Measurements from ENCODE around the gene ENTREP1.
A peak's percentile ranks its signal among the peaks of the same experiment; 100 is the strongest.

ENTREP1 gene

DNA sequence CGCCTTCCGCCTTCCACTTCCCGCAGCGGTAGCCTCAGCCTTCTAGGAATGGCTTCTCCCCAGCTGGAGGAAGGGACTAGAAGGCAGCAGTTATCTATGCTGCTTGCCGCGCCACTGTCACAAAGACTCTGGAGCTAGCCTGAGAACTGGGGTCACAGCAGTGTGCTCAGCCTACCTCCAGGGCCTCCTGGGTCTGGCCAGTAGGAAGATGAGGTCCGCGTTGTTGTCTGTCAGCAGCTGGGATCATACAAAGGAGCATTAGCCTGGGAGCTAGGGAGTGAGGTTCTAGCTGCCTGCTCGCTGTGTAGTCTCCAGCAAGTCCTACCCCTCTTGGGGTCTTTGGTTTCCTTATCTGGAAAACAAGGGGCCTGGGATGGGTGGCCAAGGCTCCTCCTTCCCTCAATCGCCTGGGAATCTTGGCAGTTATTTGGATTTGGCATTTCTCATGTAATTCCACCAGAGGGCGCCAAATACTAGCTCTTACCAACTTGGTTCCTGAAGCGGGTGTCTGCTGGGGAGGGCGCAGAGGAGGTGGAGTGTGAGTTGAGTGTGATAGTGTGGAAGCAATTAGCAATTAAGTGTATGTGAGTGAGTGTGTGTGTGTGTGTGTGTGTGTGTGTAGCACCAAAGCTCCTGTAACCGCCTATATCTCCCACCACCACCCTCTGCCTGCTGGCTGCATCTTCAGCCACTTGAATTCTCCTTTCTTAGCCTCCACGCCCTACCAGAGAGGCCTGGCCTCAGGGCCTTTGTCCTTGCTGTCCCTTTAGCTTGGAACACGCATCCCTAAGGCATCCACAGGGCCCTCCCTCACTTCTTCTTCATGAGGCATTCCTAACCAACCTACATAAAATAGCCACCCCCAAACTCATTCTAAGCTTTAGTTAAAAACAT, 97.1 kb downstream of the ENTREP1 start:
- no peaks in the 10 kb centered on the region for H3K36me3 ChIP-seq (ENCODE audit: insufficient read depth, low read depth, low read length)
- no peak overlapping the region for H3K4me3 ChIP-seq (ENCODE audit: low read length)
- no peak overlapping the region for H3K27ac ChIP-seq (ENCODE audit: low read length)
- peak overlapping the region; percentile 26; the same call in 1 of the 2 replicates for H3K9ac ChIP-seq (ENCODE audit: low read depth, low read length)
- H3K9me3 ChIP-seq (ENCODE audit: insufficient read depth, low read depth, low read length) = peaks cover 8% of the 10 kb centered on the region
- H3K4me1 ChIP-seq (ENCODE audit: insufficient read depth, low read length) = no peaks in the 10 kb centered on the region
- no peaks in the 10 kb centered on the region for H3K27me3 ChIP-seq (ENCODE audit: insufficient read depth, low read length)

DNA sequence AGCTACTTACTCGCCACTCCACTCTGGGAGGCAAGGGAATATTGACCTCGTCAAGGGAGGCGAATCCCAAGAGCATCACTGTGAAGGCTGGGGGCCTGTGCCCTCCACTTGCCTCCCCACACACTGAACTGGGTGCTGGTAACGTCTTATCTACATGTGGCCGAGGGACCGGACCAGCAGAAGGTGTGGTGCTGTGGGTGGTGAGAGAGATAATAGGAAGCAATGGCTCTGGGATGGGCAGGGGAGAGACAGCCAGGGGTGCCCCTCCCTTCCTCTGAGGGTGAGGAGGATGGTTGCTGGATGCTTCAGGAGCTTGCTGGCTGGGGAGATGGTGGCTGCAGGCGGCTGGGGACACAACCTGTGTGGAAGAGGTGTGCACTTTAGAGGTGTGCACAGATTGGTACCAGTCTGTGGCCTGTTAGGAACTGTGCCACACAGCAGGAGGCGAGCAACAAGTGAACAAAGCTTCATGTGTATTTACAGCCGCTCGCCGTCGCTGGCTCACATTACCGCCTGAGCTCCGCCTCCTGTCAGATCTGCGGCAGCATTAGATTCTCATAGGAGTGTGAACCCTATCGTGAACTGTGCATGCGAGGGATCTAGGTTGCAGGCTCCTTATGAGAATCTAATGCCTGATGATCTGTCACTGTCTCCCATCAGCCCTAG, 100.3 kb downstream of the ENTREP1 start:
- no peaks in the 10 kb centered on the region for H3K36me3 ChIP-seq (ENCODE audit: insufficient read depth, low read depth, low read length)
- no peak overlapping the region for H3K4me3 ChIP-seq (ENCODE audit: low read length)
- H3K27me3 ChIP-seq (ENCODE audit: insufficient read depth, low read length) = no peaks in the 10 kb centered on the region
- H3K4me1 ChIP-seq (ENCODE audit: insufficient read depth, low read length) = no peaks in the 10 kb centered on the region
- H3K9me3 ChIP-seq (ENCODE audit: insufficient read depth, low read depth, low read length) = peaks cover 3% of the 10 kb centered on the region; the same call in 1 of the 2 replicates
- no peak overlapping the region for H3K27ac ChIP-seq (ENCODE audit: low read length)
- no peak overlapping the region for H3K9ac ChIP-seq (ENCODE audit: low read depth, low read length)

DNA sequence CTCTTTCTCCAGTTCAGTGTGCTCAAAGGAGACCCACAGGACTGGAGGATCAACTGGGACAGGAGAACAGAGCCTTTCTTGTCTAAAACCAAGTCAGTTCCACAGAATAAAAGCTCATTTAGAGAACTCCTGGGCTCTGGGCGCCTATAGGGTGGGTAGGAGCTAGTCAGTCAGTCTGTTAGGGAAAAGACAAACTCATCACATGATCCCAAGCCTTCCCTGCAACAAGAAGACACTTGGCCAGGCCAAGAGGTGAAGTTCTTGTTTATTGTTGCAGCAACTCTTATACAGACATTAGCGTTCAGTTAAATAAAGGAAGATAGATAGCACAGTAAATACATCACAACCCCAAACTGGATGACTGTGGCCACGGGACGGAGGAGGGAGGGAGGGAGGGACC, 102.3 kb downstream of the ENTREP1 start:
- Histone ChIP-seq H3K4me3 (ENCODE audit: low read length) (no peak overlapping the region), H3K4me1 (ENCODE audit: insufficient read depth, low read length) (no peaks in the 10 kb centered on the region), H3K27ac (ENCODE audit: low read length) (no peak overlapping the region)

DNA sequence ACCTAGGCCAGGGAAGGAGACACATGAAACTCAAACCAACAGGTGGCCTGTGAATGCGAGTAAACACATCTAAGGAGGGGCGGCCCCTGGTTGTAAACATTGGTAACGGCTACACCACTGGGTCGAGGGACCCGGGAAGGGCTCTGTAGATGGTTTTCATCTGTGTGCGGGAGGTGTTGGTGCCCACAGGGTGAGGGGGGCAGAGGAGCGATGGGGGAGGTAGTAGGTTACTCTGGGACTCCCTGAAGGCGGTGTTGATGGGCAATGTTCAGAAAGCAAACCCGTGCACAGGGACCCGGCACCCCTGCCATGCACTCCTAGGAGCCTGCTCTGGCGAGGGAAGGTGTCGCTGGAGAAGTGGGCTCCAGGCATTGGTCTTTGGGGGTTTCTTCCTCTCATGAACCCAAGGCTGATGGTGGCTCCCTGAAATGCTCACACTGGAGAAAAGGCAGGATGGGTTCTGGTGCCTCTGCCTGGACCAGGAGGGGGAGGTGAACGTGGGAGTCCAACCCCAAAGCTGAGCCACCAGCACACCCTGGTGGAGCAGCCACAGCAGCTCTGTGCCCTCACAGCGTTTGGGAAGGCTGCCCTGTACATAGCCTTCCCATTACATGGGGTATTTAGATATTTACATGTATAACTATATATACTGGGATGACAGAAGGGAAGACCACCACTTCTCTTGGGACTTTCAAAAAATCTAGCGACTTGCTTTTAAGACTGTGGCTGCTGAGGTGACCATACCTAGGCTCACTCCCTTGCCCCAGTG, 103.2 kb downstream of the ENTREP1 start:
- H3K27me3 ChIP-seq (ENCODE audit: insufficient read depth, low read length) = no peaks in the 10 kb centered on the region
- peaks cover 3% of the 10 kb centered on the region; the same call in 1 of the 2 replicates for H3K9me3 ChIP-seq (ENCODE audit: insufficient read depth, low read depth, low read length)
- H3K4me3 ChIP-seq (ENCODE audit: low read length) = no peak overlapping the region
- no peak overlapping the region for H3K27ac ChIP-seq (ENCODE audit: low read length)
- no peak overlapping the region for H3K9ac ChIP-seq (ENCODE audit: low read depth, low read length)
- no peaks in the 10 kb centered on the region for H3K36me3 ChIP-seq (ENCODE audit: insufficient read depth, low read depth, low read length)
- no peaks in the 10 kb centered on the region for H3K4me1 ChIP-seq (ENCODE audit: insufficient read depth, low read length)

More for the DNA sequence above, 102.3 kb downstream of the ENTREP1 start:
- peaks cover 3% of the 10 kb centered on the region; the same call in 1 of the 2 replicates for H3K9me3 ChIP-seq (ENCODE audit: insufficient read depth, low read depth, low read length)
- H3K36me3 ChIP-seq (ENCODE audit: insufficient read depth, low read depth, low read length) = no peaks in the 10 kb centered on the region
- no peaks in the 10 kb centered on the region for H3K27me3 ChIP-seq (ENCODE audit: insufficient read depth, low read length)
- no peak overlapping the region for H3K9ac ChIP-seq (ENCODE audit: low read depth, low read length)

DNA sequence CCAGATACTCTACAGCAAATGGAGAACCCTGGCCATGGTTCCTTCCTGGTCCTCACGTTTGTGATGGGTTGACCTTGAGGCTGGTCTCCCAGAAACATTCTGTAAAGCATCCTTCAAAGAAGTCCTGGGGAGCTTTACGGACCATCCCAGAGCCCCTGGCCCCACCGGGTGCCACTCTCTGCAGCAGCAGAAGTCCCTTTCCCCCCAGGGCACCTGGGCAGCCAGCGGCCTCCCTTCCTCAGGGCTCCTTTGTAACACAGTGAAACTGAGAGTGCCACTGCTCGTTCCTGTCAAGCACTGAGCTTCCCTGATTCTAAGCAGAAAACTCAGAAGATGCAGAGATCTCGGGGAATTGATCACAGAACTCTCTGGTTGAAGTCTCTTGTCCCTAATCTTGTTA, 104.3 kb downstream of the ENTREP1 start:
- no peaks in the 10 kb centered on the region for H3K4me1 ChIP-seq (ENCODE audit: insufficient read depth, low read length)
- no peak overlapping the region for H3K4me3 ChIP-seq (ENCODE audit: low read length)
- no peak overlapping the region for H3K9ac ChIP-seq (ENCODE audit: low read depth, low read length)
- H3K27me3 ChIP-seq (ENCODE audit: insufficient read depth, low read length) = no peaks in the 10 kb centered on the region
- no peak overlapping the region for H3K27ac ChIP-seq (ENCODE audit: low read length)
- H3K36me3 ChIP-seq (ENCODE audit: insufficient read depth, low read depth, low read length) = no peaks in the 10 kb centered on the region
- peaks cover 3% of the 10 kb centered on the region; the same call in 1 of the 2 replicates for H3K9me3 ChIP-seq (ENCODE audit: insufficient read depth, low read depth, low read length)

DNA sequence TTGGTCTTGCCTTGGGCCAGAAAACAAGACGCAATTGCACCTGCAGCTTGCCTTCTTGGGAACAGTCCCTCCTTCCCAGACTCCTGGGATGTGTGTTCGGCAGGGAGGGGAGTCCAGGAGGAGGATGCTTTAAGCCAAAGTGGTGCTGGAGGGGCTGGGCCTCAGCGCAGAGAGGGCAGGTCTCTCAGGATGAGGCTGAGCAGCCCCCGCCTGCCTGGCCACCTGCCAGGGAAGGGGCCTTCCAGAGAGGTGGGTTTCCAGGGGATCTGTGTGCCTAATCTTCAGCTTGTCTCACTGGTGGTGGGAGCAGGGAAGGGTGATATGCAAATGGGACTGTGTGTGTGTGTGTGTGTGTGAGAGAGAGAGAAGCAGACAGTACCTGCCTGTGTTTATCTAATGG, 105.2 kb downstream of the ENTREP1 start:
- Histone ChIP-seq H3K4me1 (ENCODE audit: insufficient read depth, low read length) (no peaks in the 10 kb centered on the region), H3K9me3 (ENCODE audit: insufficient read depth, low read depth, low read length) (peaks cover 3% of the 10 kb centered on the region; the same call in 1 of the 2 replicates), H3K36me3 (ENCODE audit: insufficient read depth, low read depth, low read length) (no peaks in the 10 kb centered on the region), H3K27ac (ENCODE audit: low read length) (no peak overlapping the region), H3K4me3 (ENCODE audit: low read length) (no peak overlapping the region), H3K9ac (ENCODE audit: low read depth, low read length) (no peak overlapping the region), H3K27me3 (ENCODE audit: insufficient read depth, low read length) (no peaks in the 10 kb centered on the region)

DNA sequence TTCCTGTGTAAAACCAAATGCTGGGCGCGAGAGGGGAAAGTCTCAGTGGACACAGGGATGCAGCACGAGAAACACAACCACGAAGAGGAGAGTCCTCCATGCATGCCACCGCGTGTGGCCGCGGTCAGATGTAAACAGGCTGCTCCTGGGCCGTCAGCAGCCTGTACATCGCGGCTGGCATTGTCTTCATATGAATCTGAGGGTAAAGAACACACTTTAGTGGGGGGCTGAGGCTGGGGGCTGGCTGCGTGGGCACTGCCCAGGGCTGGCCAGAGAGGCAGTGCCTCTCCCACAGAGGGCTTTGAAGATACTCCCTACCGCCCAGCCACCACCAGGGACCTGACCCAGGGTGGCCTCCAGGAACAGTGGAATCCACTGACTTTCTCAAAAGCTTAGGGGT, 106.2 kb downstream of the ENTREP1 start:
- Histone ChIP-seq H3K4me3 (ENCODE audit: low read length) (no peak overlapping the region), H3K9ac (ENCODE audit: low read depth, low read length) (no peak overlapping the region), H3K27ac (ENCODE audit: low read length) (no peak overlapping the region), H3K36me3 (ENCODE audit: insufficient read depth, low read depth, low read length) (no peaks in the 10 kb centered on the region), H3K4me1 (ENCODE audit: insufficient read depth, low read length) (no peaks in the 10 kb centered on the region), H3K9me3 (ENCODE audit: insufficient read depth, low read depth, low read length) (no peaks in the 10 kb centered on the region), H3K27me3 (ENCODE audit: insufficient read depth, low read length) (no peaks in the 10 kb centered on the region)

DNA sequence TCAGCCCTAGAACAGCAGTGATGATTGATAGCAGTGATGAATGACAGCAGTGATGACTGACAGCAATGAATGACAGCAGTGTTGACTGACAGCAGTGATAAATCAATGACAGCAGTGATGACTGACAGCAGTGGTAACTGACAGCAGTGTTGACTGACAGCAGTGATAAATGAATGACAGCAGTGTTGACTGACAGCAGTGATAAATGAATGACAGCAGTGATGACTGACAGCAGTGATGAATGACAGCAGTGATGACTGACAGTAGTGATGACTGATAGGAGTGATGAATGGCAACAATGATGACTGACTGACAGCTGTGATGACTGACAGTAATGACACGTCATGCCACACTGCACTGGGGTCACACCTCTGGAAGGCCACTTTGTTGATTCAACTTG, 106.8 kb downstream of the ENTREP1 start:
- no peaks in the 10 kb centered on the region for H3K27me3 ChIP-seq (ENCODE audit: insufficient read depth, low read length)
- H3K36me3 ChIP-seq (ENCODE audit: insufficient read depth, low read depth, low read length) = no peaks in the 10 kb centered on the region
- no peaks in the 10 kb centered on the region for H3K4me1 ChIP-seq (ENCODE audit: insufficient read depth, low read length)
- H3K27ac ChIP-seq (ENCODE audit: low read length) = no peak overlapping the region
- H3K4me3 ChIP-seq (ENCODE audit: low read length) = no peak overlapping the region
- H3K9ac ChIP-seq (ENCODE audit: low read depth, low read length) = no peak overlapping the region
- H3K9me3 ChIP-seq (ENCODE audit: insufficient read depth, low read depth, low read length) = no peaks in the 10 kb centered on the region

DNA sequence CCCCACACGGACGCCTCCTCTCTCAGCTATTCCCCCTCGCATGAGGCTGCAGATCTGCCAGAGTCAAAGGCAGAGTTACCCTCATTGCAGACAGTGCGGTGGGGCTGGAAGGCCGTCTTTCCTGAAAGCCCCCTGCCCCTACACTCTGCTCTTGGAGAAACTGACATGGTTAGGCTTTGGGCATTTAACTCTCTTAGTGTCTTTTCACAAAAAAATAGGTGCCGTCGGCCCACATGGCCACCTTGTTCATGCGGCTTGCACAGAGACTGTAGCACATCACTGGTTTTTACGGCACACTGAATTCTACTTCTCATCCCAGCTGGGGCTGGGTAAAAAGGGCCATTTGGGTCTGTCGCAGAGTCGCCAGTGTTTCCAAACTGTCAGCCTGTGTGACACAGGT, 107.6 kb downstream of the ENTREP1 start:
- no peak overlapping the region for H3K9ac ChIP-seq (ENCODE audit: low read depth, low read length)
- no peaks in the 10 kb centered on the region for H3K27me3 ChIP-seq (ENCODE audit: insufficient read depth, low read length)
- no peak overlapping the region for H3K4me3 ChIP-seq (ENCODE audit: low read length)
- no peak overlapping the region for H3K27ac ChIP-seq (ENCODE audit: low read length)
- no peaks in the 10 kb centered on the region for H3K4me1 ChIP-seq (ENCODE audit: insufficient read depth, low read length)
- H3K36me3 ChIP-seq (ENCODE audit: insufficient read depth, low read depth, low read length) = no peaks in the 10 kb centered on the region
- H3K9me3 ChIP-seq (ENCODE audit: insufficient read depth, low read depth, low read length) = no peaks in the 10 kb centered on the region

DNA sequence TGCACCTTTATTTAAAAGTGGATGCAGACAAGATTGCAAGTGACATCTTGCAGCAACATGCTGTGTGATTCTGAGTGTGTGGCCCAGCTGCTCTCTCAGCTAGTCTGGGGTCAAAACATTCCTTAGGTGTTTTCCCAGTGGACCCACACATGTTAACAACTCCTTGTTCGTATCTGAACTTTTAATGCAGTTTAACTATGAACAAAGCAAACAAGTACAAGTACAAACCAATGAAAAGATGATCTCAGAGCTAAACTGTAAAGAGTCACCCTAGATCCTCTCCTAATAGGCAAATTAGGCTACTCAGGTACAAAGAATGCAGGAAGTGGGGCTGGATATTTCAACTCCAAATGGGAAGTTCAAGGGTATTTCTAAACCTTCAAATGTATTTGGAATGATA, 108.4 kb downstream of the ENTREP1 start:
- Histone ChIP-seq H3K4me3 (ENCODE audit: low read length) (no peak overlapping the region), H3K27me3 (ENCODE audit: insufficient read depth, low read length) (no peaks in the 10 kb centered on the region), H3K4me1 (ENCODE audit: insufficient read depth, low read length) (no peaks in the 10 kb centered on the region), H3K9ac (ENCODE audit: low read depth, low read length) (no peak overlapping the region), H3K36me3 (ENCODE audit: insufficient read depth, low read depth, low read length) (no peaks in the 10 kb centered on the region), H3K27ac (ENCODE audit: low read length) (no peak overlapping the region), H3K9me3 (ENCODE audit: insufficient read depth, low read depth, low read length) (no peaks in the 10 kb centered on the region)

DNA sequence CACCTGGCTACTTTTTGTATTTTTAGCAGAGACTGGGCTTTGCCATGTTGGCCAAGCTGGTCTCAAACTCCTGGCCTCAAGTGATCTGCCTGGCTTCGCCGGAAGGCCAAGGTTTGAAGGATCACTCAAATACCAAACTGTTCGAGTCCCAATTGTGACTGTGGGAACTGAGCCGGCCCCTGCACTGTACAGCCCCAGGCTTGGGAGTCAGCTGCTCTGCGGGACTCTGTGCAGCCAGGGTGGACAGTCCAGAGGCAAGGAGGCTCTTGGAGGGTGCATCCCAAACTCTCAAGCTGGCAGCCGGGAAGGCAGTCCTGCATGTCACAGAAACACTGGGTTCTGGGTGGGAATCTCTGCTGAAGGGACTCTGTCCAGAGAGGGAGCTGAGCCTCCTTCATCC, 109.0 kb downstream of the ENTREP1 start:
- Histone ChIP-seq H3K27ac (ENCODE audit: low read length) (no peak overlapping the region), H3K9ac (ENCODE audit: low read depth, low read length) (no peak overlapping the region), H3K9me3 (ENCODE audit: insufficient read depth, low read depth, low read length) (no peaks in the 10 kb centered on the region), H3K4me3 (ENCODE audit: low read length) (no peak overlapping the region), H3K27me3 (ENCODE audit: insufficient read depth, low read length) (no peaks in the 10 kb centered on the region), H3K4me1 (ENCODE audit: insufficient read depth, low read length) (no peaks in the 10 kb centered on the region), H3K36me3 (ENCODE audit: insufficient read depth, low read depth, low read length) (no peaks in the 10 kb centered on the region)

All from iPS-20b (cell line).